HG03460 (cell line): ENCODE measurements around the gene ACD.
"Not testable (repeated sequence)": the region's sequence is repeated elsewhere in the genome, so short reads cannot be mapped to it uniquely, and the experiment has no call there.

Source experiments
- ATAC-seq: cut with Tn5 transposase; IDR thresholded peaks from one replicate; pipeline ENCODE4 v1.9.1; 2021; ENCODE audit not compliant: unreplicated experiment

Gene ACD

GRCh38 chr16:67659675-67660563 is at the start of gene ACD:
Gene ACD (minus strand): TSS chr16:67660260. CDS start chr16:67660220, 40 bp downstream.
- peak; percentile 48 for ATAC-seq

- no peak for ATAC-seq
Measured at GRCh38 chr16:67709050-67709449, 49.0 kb upstream of the ACD start.

GRCh38 chr16:67708368-67708771 is 48.3 kb upstream of the ACD start:
- no peak for ATAC-seq

- ATAC-seq = no peak
Measured at GRCh38 chr16:67707790-67708189, 47.7 kb upstream of the ACD start.

- no peak for ATAC-seq
Measured at GRCh38 chr16:67707210-67707609, 47.1 kb upstream of the ACD start.

- no peak for ATAC-seq
Measured at GRCh38 chr16:67704110-67704509, 44.0 kb upstream of the ACD start.

GRCh38 chr16:67703626-67704025 is 43.6 kb upstream of the ACD start:
- ATAC-seq = no peak

GRCh38 chr16:67702130-67702529 is 42.1 kb upstream of the ACD start:
- no peak for ATAC-seq

GRCh38 chr16:67701420-67701819 is 41.4 kb upstream of the ACD start:
- ATAC-seq = no peak

- ATAC-seq = no peak
Measured at GRCh38 chr16:67699265-67699664, 39.2 kb upstream of the ACD start.

GRCh38 chr16:67697422-67698185 is 37.5 kb upstream of the ACD start:
- ATAC-seq = no peak

- ATAC-seq = no peak
Measured at GRCh38 chr16:67694611-67695010, 34.6 kb upstream of the ACD start.

- not testable (repeated sequence) for ATAC-seq
Measured at GRCh38 chr16:67693517-67694285, 33.6 kb upstream of the ACD start.

- ATAC-seq = no peak
Measured at GRCh38 chr16:67685388-67686112, 25.5 kb upstream of the ACD start.

GRCh38 chr16:67683767-67684166 is 23.7 kb upstream of the ACD start:
- ATAC-seq = no peak

- ATAC-seq = no peak
Measured at GRCh38 chr16:67679935-67680897, 20.2 kb upstream of the ACD start.

- ATAC-seq = no peak
Measured at GRCh38 chr16:67678354-67679023, 18.4 kb upstream of the ACD start.

GRCh38 chr16:67677712-67678111 is 17.7 kb upstream of the ACD start:
- no peak for ATAC-seq

- ATAC-seq = no peak
Measured at GRCh38 chr16:67676939-67677338, 16.9 kb upstream of the ACD start.
